H9 (cell line): ENCODE data around the gene KLF1. TPM values are rescaled to one million over a fixed set of nuclear protein-coding genes. Genes with fewer than 3 reads are reported as not detected.
A peak's percentile ranks its signal among the peaks of the same experiment; 100 is the strongest.

Source experiments
- DNase-seq: peaks from one replicate; pipeline ENCODE4 v3.0.0-alpha.2; 2017
- H2AFZ ChIP-seq: one replicate; pipeline ENCODE4 v1.6.1; 2013; ENCODE audit warnings: mild to moderate bottlenecking, low read length, control low read depth, moderate library complexity
- H2AK5ac ChIP-seq: 2 replicates; pipeline ENCODE4 v1.6.1; 2013; ENCODE audit warnings: low read length, control low read depth, mixed read lengths; ENCODE audit not compliant: insufficient read length
- H2BK120ac ChIP-seq: one replicate; pipeline ENCODE4 v1.6.1; 2013; ENCODE audit warnings: low read depth, mild to moderate bottlenecking, low read length, control low read depth, inconsistent platforms; ENCODE audit not compliant: poor library complexity, severe bottlenecking
- H2BK12ac ChIP-seq: 2 replicates; pipeline ENCODE4 v1.6.1; 2013; ENCODE audit warnings: low read length, control low read depth, mixed read lengths, low read depth; ENCODE audit not compliant: insufficient read length
- H2BK15ac ChIP-seq: 2 replicates; pipeline ENCODE4 v1.6.1; 2013; ENCODE audit warnings: low read depth, low read length, control low read depth
- H2BK20ac ChIP-seq: one replicate; pipeline ENCODE4 v1.6.1; 2013; ENCODE audit warnings: low read depth, mild to moderate bottlenecking, low read length, control low read depth, inconsistent platforms; ENCODE audit not compliant: poor library complexity, severe bottlenecking
- H2BK5ac ChIP-seq: 2 replicates; pipeline ENCODE4 v1.6.1; 2013; ENCODE audit warnings: low read length, control low read depth, mixed read lengths; ENCODE audit not compliant: insufficient read length
- H3K14ac ChIP-seq: 2 replicates; pipeline ENCODE4 v1.6.1; 2013; ENCODE audit warnings: low read length, control low read depth; ENCODE audit not compliant: insufficient read depth
- H3K18ac ChIP-seq: 2 replicates; pipeline ENCODE4 v1.6.1; 2013; ENCODE audit warnings: low read depth, mild to moderate bottlenecking, mixed read lengths, low read length, control low read depth; ENCODE audit not compliant: insufficient read length
- H3K23ac ChIP-seq: 2 replicates; pipeline ENCODE4 v1.6.1; 2013; ENCODE audit warnings: low read length, control low read depth, mixed read lengths, low read depth; ENCODE audit not compliant: insufficient read length
- H3K23me2 ChIP-seq: 2 replicates; pipeline ENCODE4 v1.6.1; 2013; ENCODE audit warnings: low read depth, mild to moderate bottlenecking, mixed read lengths, low read length, control low read depth; ENCODE audit not compliant: insufficient read length, poor library complexity, severe bottlenecking
- H3K27ac ChIP-seq: 2 replicates; pipeline ENCODE4 v1.5.1; 2013; ENCODE audit warnings: low read length, control low read depth, mixed read lengths, low read depth; ENCODE audit not compliant: insufficient read length
- H3K27me3 ChIP-seq: 2 replicates; pipeline ENCODE4 v1.6.1; 2013; ENCODE audit warnings: low read length, control low read depth, inconsistent platforms; ENCODE audit not compliant: insufficient read depth
- H3K4ac ChIP-seq: 2 replicates; pipeline ENCODE4 v1.6.1; 2013; ENCODE audit warnings: low read depth, mild to moderate bottlenecking, control low read depth, inconsistent platforms, low read length, moderate library complexity
- H3K4me1 ChIP-seq: 2 replicates; pipeline ENCODE4 v1.6.1; 2013; ENCODE audit warnings: low read length, control low read depth, inconsistent platforms; ENCODE audit not compliant: insufficient read depth
- H3K4me2 ChIP-seq: 2 replicates; pipeline ENCODE4 v1.6.1; 2013; ENCODE audit warnings: low read length, control low read depth, mixed read lengths; ENCODE audit not compliant: insufficient read length, insufficient read depth
- H3K56ac ChIP-seq: 2 replicates; pipeline ENCODE4 v1.6.1; 2013; ENCODE audit warnings: low read depth, mild to moderate bottlenecking, mixed read lengths, low read length, control low read depth; ENCODE audit not compliant: insufficient read length
- H3K79me1 ChIP-seq: 2 replicates; pipeline ENCODE4 v1.6.1; 2013; ENCODE audit warnings: low read depth, mild to moderate bottlenecking, moderate library complexity, low read length, control low read depth, inconsistent platforms; ENCODE audit not compliant: insufficient read depth, poor library complexity, severe bottlenecking
- H3K79me2 ChIP-seq: 2 replicates; pipeline ENCODE4 v1.6.1; 2013; ENCODE audit warnings: low read length, control low read depth, inconsistent platforms; ENCODE audit not compliant: insufficient read depth
- H3K9ac ChIP-seq: 2 replicates; pipeline ENCODE4 v1.6.1; 2013; ENCODE audit warnings: low read length, control low read depth, mixed read lengths; ENCODE audit not compliant: insufficient read length; ENCODE audit errors: extremely low read depth
- H3K9me3 ChIP-seq: one replicate; pipeline ENCODE4 v1.6.1; 2013; ENCODE audit warnings: low read depth, low read length, inconsistent platforms; ENCODE audit not compliant: control insufficient read depth
- H3T11ph ChIP-seq: one replicate; pipeline ENCODE4 v1.6.1; 2013; ENCODE audit warnings: mild to moderate bottlenecking, low read length, control low read depth, inconsistent platforms
- H4K20me1 ChIP-seq: one replicate; pipeline ENCODE4 v1.6.1; 2013; ENCODE audit not compliant: control insufficient read depth, insufficient read length, insufficient read depth
- H4K5ac ChIP-seq: 2 replicates; pipeline ENCODE4 v1.6.1; 2013; ENCODE audit warnings: low read depth, mild to moderate bottlenecking, mixed read lengths, low read length, control low read depth; ENCODE audit not compliant: insufficient read length
- H4K8ac ChIP-seq: replicated peaks from 2 replicates; pipeline ENCODE4 v1.6.1; 2013; ENCODE audit warnings: low read length, control low read depth, mixed read lengths, low read depth; ENCODE audit not compliant: insufficient read length
- H4K91ac ChIP-seq: 2 replicates; pipeline ENCODE4 v1.6.1; 2013; ENCODE audit warnings: low read depth, mild to moderate bottlenecking, moderate library complexity, mixed read lengths, low read length, control low read depth; ENCODE audit not compliant: insufficient read length
- H3K27ac Mint-ChIP-seq, 3 experiments: 2 replicates in 2 of 3; 3 replicates in 1 of 3; pipeline ENCODE4 v1.8.0; 2020 to 2021; ENCODE audit warnings: mixed read lengths in 3 of 3, mild to moderate bottlenecking in 1 of 3, moderate library complexity in 1 of 3
- H3K27me3 Mint-ChIP-seq: 2 replicates; pipeline ENCODE4 v1.8.0; 2021; ENCODE audit warnings: low read depth, mild to moderate bottlenecking, moderate library complexity, mixed read lengths
- H3K36me3 Mint-ChIP-seq, 3 experiments: 2 replicates in 2 of 3; 3 replicates in 1 of 3; pipeline ENCODE4 v1.8.0; 2020 to 2021; ENCODE audit warnings: low read depth in 3 of 3, mixed read lengths in 3 of 3; ENCODE audit not compliant: insufficient read depth in 1 of 3
- H3K4me1 Mint-ChIP-seq, 2 experiments: 2 replicates each; pipeline ENCODE4 v1.8.0; 2020; ENCODE audit warnings: mixed read lengths in 2 of 2
- H3K4me3 Mint-ChIP-seq, 2 experiments: 2 replicates in 1 of 2; 3 replicates in 1 of 2; pipeline ENCODE4 v1.8.0; 2020 to 2021; ENCODE audit warnings: mild to moderate bottlenecking in 2 of 2, mixed read lengths in 2 of 2, moderate library complexity in 1 of 2
- H3K9me3 Mint-ChIP-seq, 2 experiments: 2 replicates in 1 of 2; 3 replicates in 1 of 2; pipeline ENCODE4 v1.8.0; 2020; ENCODE audit warnings: mild to moderate bottlenecking in 2 of 2, mixed read lengths in 2 of 2, moderate library complexity in 1 of 2
- CTCF ChIP-seq: fragments of 200-600 bp; sonication (generic); conservative IDR thresholded peaks from 3 replicates; pipeline ENCODE4 v1.8.0; 2021; ENCODE audit warnings: antibody characterized with exemption, mild to moderate bottlenecking
- WGBS: extraction: QIAGEN DNeasy Blood & Tissue Kit; methylation state at CpG from one replicate; pipeline ENCODE4 v1.1.7; 2013; ENCODE audit warnings: missing lambda C conversion rate, low lambda C conversion rate, mixed read lengths; ENCODE audit not compliant: insufficient read length; ENCODE audit errors: extremely low coverage; 5-methylcytosine and 5-hydroxymethylcytosine counted together
- total RNA-seq: library from RNA; stranded (reverse); gene quantifications from 2 replicates; pipeline ENCODE4 v1.2.1, GENCODE V29; 2021

The KLF1 gene
- total RNA-seq, 1 experiment from 2014 or later, result 0.37 TPM

GRCh38 chr19:12933287-12934072, 46.5 kb upstream of the KLF1 start, which contains the start of gene FARSA:
Gene FARSA, minus strand, starts transcription at chr19:12933711. Its CDS starts 15 bp downstream, at chr19:12933696.
- no peaks in the 10 kb centered on the region for H3K27me3 Mint-ChIP-seq
- H3K23me2 ChIP-seq, result peaks cover 7% of the 10 kb centered on the region
- no peak within 1 kb of the TSS for H3K56ac ChIP-seq
- H3T11ph ChIP-seq, result no peak within 1 kb of the TSS
- H2BK5ac ChIP-seq, result no peak within 1 kb of the TSS
- no peak within 1 kb of the TSS for H3K23ac ChIP-seq
- DNase-seq, result peak; percentile 93
- H4K5ac ChIP-seq, result no peak within 1 kb of the TSS
- H4K8ac ChIP-seq, result no peak within 1 kb of the TSS
- H3K4me1 Mint-ChIP-seq, result peaks cover 17 to 29% of the 10 kb centered on the region in 2 experiments
- H3K14ac ChIP-seq, result peak within 1 kb of the TSS; percentile 79; the same call in 1 of the 2 replicates
- no peaks in the 10 kb centered on the region for H3K9me3 Mint-ChIP-seq
- no peak within 1 kb of the TSS for H2BK12ac ChIP-seq
- no peak for TF ChIP-seq CTCF
- H2AK5ac ChIP-seq, result no peak within 1 kb of the TSS
- no peak within 1 kb of the TSS for H2AFZ ChIP-seq
- H3K79me1 ChIP-seq, result peaks cover 6% of the 10 kb centered on the region
- H3K4ac ChIP-seq, result no peak within 1 kb of the TSS
- peak within 1 kb of the TSS; percentile 95 for H3K4me2 ChIP-seq
- no peaks in the 10 kb centered on the region for H4K20me1 ChIP-seq
- H3K36me3 Mint-ChIP-seq, result peaks cover 18 to 33% (median 27%) of the 10 kb centered on the region in 3 experiments
- H3K27me3 ChIP-seq, result no peaks in the 10 kb centered on the region
- no peak within 1 kb of the TSS for H2BK20ac ChIP-seq
- no peaks in the 10 kb centered on the region for H3K9me3 ChIP-seq
- H3K4me1 ChIP-seq, result no peaks in the 10 kb centered on the region; the same call in 1 of the 2 replicates
- no peak within 1 kb of the TSS for H2BK15ac ChIP-seq
- no peak within 1 kb of the TSS for H2BK120ac ChIP-seq
- peak within 1 kb of the TSS; percentile 87 for H3K9ac ChIP-seq
- H3K27ac Mint-ChIP-seq, result peak within 1 kb of the TSS; percentile 83 to 92 (median 90)
- peak within 1 kb of the TSS; percentile 99 for H3K4me3 Mint-ChIP-seq
- no peak within 1 kb of the TSS for H3K27ac ChIP-seq
- H3K18ac ChIP-seq, result peak within 1 kb of the TSS; percentile 78
- peaks cover 9% of the 10 kb centered on the region; the same call in 1 of the 2 replicates for H3K79me2 ChIP-seq
- WGBS, result no CpG with 5 or more reads among the region's 51 CpGs
- H4K91ac ChIP-seq, result no peak within 1 kb of the TSS
